Measurements from ENCODE around the gene KCNQ1. TPM values are rescaled to one million over a fixed set of nuclear protein-coding genes. Genes with fewer than 3 reads are reported as not detected.
A peak's percentile ranks its signal among the peaks of the same experiment; 100 is the strongest.

Gene KCNQ1
- total RNA-seq, 2 donors from 2014 or later, result 33.5 to 39.7 TPM

DNA sequence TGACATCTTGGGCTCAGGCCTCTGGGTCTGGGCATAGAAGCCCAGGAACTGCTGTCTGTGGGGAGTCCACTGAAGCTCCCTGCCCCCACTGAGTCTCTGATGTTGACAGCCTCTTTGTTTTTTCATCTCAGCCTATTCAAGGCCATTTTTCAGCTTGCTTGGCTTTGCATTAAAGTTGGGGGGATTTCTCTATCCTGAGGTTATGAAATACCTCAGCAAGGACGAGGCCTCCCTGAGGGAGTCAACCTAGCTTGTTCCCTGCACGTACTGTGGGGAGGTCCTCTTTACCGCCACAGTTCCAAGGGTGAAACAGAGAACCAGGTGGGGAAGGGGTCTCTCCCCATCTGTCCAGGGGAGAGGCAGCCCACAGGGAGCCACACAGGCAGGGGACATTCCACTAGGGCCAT is 246.6 kb downstream of the KCNQ1 start:
- intact Hi-C loops (cut with DNase I), result no loop called here
- ATAC-seq, result no peak
- DNase-seq, result no peak

DNA sequence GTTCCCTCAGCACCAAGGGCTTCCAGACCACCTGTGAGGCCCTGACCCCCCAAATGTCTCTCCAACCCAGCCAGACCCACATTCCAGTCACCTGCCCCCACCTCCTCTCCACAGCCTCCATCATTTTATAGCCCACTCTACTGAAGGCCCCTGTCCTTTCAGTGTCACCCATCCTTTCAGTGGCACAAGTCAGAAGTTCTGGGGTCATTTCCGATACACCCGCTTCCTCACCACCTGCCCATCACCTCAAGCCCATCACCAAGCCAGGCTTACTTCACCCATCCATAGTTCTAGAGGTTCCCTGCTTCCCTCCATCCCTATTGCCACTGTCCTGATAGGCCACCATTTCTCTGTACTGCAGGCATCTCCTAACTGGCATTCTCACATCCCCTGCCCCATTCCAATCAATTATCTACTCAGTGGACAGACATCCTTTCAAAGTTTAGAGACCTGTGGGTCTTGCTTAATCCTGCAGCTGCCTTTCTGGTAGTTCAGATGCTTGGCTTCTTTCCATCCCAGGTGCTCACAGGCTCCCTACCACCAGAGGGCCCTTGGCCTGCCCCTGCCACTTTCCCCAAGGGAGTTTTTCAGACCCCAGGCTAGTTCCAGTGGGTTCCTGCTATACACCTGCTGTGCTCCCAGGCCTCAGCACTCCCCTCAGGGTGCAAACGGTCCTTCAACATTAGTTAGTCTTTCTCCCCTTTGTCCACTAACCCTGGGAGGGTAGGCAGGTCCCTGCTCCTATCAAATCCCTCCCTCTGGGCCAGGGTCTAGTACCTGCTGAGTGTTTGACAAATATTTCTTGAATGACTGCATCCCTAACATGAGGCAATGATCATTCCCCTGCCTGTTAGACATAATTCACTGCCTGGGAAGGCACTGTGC is 247.4 kb downstream of the KCNQ1 start:
- intact Hi-C loops (cut with DNase I), result no loop called here

DNA sequence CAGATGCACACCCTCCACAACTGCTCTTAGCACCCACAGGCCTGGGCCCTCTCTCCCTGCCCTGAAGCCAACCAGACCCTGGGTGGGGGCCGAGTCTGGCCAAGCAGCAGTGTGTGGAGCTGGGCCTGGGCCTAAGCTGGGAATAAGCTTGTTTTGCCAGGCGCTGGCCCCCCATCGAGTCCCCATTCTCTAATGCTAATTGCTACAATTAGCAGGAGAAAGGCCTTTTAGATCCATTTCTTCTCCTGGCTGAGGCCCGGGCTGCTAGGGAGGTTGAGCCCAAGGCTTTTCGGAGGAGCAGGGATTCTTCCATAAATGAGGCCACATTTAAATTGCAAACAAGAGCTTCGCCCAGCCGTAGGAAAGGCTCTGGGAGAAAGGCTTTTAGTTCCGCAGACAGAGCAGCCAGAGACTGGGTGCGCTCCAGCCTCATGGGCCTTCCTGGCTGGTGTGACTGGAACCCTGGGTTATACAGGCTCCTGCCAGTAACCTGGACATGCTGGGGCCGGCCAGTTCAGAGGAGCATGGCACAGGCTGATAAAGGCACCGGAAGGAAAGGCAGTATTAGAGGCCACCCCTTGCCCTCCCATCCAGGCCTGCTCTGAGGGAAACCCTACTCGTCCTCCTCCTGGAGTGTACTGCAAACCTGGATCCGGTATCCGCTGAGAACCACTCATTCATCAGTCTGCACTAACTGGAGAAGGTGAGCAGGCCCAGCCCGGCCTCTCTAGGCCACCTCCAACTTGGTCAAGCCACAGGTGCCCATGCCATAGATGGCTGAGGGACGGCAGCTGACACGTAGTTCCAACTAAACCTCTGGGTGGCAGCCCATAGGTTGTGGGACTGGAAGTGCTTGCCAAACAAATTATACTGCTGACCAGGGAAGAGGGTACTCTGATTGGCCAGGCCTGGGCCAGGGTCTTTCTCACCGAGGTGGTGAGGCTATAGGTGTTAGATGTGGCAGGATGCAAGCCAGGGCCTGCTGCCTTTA is 248.8 kb downstream of the KCNQ1 start:
- intact Hi-C loops (cut with DNase I), result no loop called here
- DNase-seq, result peak; percentile 14
- no peak for ATAC-seq

More for the DNA sequence above, 247.4 kb downstream of the KCNQ1 start:
- DNase-seq (no peak), ATAC-seq (no peak)

DNA sequence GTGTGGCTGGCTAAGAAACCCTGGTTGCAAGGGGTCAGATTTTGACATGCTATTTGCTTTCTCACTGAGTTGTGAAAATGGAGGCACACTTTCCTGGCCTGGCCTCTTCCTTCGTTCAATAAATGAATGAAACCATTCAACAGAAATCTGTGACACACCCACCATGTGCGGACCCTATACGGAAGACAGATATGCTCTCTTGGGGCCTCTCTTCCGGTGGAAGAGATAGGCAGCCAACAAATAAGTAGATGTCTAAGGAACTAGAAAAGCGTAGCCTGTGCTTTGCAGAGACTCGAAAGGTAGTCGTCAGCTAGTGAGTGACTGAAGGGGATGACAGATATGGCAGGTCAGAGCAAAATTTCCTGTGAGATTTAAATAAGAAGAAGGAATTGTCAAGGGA is 249.7 kb downstream of the KCNQ1 start:
- ATAC-seq (no peak), DNase-seq (no peak)
- intact Hi-C loops (cut with DNase I), result no loop called here

DNA sequence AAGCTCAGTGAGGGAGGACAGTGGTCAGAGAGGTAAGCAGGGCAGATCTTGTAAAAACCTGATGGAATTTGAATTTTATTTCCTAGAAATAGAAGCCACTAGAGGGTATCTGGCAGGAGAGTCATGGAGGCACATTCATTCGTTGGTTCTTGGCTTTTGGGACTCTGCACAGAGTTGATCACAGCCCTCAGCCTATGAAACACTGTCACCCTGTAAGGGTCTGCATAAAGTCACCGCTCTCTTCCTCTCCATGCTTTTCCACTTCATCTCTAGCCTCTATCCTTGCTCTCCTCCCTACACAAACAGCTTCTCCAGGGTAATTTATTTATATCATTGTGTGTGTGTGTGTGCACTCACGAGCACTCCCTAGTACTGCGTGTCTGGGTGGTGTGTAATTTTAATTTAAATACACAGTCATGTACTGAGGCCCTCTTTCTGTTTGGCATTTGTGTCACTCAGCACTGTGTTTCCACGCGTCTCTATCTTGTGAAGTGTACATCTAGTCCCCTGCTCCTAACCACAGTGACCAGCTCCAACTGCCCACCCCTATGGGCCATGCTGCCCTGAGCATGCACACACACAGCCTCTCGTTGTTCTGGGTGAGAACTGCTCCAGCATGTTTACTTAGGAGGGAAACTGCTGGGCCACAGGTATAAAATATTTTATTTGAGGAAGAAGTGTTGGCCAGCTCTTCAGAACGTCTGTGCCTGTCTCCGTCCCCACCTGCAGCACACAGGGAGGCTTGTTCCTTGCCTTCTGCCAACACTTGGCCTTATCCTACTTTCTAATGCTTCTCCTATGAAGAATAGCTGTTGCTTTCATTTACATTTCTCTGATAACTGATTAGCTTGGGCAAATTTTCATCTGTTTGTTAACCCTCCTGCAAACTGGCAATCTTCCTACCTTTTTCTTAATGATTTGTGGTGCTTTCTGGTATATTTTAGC is 250.5 kb downstream of the KCNQ1 start:
- ATAC-seq (no peak), DNase-seq (peak; percentile 7)
- intact Hi-C loops (cut with DNase I), result no loop called here

DNA sequence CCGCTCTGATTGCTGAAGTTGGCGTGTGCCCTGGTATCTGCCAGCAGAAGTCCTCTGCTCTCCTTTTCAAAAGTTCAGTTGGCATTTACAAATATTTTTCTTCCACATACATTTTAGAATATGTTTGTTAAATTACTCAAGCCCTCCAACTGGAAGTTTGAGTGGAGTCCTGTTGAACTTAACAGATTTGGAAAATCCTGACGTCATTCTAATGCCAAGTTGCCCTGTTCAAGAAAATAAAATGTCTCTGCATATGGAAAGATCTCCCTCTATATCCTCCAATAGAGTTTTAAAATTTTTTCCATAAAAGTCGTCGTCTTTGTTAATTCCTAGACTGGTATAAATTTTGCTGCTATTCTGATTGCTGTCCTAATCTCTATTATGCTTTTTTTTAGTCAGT is 251.6 kb downstream of the KCNQ1 start:
- intact Hi-C loops (cut with DNase I), result loop anchor here in 1 of 2 donors (2.0 kb wide), 1 partner anchor 188 kb away; the partner anchor contains the start of gene CDKN1C
- DNase-seq (no peak), ATAC-seq (no peak)

DNA sequence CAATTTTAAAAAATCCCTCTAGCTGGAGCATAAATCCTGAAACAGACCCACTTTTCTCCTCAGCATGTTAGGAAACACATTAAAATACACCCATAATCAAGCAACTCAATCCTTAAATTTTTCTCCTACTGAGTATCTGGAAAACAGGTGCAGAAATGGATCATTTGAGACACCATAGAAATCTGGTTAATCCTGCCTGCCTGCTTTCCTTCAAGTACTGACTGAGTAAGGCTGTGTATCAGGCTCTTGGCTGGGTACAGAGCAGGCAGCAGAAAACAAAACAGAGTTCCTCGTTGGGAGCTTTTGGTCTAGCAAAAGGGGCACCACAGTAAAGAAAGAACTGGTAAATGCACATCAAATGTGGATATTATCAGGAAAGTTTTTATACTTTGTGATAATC is 253.1 kb downstream of the KCNQ1 start:
- DNase-seq (peak; percentile 3), ATAC-seq (no peak)
- intact Hi-C loops (cut with DNase I), result loop anchor here in 1 of 2 donors (2.0 kb wide), 1 partner anchor 187 kb away; the partner anchor contains the start of gene CDKN1C

DNA sequence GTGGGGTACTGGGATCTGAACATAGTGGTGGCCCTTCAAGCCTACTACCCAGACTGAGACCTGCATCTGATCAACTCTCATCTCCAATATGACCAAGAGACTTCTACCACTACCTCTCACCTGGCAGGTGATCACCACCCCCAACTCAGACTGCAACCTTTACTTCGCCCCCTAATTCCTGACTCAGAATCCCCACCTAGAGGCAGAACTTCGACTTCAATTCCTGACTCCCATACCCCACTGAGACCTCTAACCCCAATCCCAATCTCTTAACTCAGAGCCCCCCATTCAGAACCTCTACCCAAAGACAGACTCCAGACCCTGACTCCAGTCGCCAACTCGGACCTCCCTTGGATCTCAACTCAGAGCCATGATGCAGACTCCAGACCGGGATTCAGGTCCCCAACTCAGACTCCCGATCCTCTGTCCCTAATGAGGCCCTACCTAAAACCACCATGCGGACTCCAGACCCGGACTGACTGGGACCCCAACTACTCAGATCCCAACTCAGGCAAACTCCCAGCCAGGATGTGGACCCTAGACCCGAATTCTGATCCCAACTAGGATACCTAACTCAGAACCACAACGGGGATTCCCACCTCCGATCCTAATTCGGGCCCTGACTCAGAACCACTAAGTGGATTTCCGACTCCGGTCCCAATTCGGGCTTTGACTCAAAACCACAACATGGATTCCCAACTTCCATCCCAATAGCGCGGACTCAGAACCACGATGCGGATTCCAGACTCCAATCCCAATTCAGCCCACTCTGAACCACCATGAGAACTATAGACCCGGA is 253.8 kb downstream of the KCNQ1 start:
- ATAC-seq, result no peak
- peak; percentile 16 for DNase-seq
- intact Hi-C loops (cut with DNase I), result no loop called here

DNA sequence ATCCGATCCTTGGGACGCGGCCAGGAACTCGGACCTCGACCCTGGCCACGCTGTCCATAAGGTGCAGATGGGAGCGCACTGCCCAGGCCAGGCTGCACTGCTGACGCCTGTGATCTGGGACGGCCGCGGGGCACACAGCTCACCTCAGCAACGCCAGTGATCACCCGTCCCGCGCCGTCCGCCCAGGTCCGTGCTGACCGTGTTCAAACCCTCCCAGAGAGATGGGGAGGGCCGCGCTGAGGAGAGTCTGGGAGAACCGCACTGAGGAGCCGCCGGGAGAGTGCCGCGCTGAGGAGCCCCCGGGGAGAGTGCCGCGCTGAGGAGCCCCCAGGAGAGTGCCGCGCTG is 254.3 kb downstream of the KCNQ1 start:
- ATAC-seq (peak; percentile 11 to 32), DNase-seq (peak; percentile 29)
- intact Hi-C loops (cut with DNase I), result no loop called here

DNA sequence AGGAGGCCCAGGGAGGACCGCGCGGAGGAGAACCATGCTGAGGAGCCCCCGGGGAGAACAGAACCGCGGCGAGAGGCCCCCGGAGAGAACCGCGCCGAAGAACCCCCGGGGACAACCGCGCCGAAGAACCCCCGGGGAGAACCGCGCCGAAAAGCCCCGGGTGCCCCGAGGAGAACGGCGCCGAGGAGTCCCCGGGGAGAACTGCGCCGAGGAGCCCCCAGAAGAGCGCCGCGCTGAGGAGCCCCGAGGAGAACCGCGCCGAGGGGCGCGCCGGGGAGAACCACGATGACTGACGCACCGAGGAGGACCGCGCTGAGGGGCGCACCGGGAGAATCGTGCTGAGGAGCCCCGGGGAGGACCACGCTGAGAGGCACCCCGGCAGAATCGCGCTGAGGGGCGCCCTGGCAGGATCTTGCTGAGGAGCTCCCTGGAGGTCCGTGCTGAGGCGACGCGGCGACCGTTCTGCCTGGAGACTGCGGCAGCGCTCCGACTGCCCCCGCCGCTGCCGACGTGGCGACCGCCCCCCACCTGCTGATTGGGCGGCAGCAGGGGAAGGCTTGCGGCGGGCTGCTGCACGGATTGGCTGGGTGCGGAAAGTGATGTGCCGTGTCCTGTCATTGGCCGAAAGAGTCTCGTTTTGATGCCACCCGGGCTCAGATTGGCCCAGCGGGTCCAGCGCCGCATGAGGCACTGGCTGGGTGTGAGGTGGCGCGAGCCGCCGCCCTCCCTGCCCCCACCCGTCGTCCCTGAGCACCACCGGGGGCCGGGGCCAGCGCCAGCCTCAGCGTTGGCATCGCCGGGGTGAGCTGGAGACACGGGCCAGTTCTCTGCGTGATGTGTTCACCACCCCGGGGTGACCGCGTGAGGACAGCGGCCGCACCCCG is 255.0 kb downstream of the KCNQ1 start, which contains the start of gene KCNQ1OT1:
Gene KCNQ1OT1 (minus strand): TSS at position 464 of the 884 bp plus-strand sequence.
- DNase-seq (peak; percentile 92), ATAC-seq (peak; percentile 96)
- intact Hi-C loops (cut with DNase I), result no loop called here

DNA sequence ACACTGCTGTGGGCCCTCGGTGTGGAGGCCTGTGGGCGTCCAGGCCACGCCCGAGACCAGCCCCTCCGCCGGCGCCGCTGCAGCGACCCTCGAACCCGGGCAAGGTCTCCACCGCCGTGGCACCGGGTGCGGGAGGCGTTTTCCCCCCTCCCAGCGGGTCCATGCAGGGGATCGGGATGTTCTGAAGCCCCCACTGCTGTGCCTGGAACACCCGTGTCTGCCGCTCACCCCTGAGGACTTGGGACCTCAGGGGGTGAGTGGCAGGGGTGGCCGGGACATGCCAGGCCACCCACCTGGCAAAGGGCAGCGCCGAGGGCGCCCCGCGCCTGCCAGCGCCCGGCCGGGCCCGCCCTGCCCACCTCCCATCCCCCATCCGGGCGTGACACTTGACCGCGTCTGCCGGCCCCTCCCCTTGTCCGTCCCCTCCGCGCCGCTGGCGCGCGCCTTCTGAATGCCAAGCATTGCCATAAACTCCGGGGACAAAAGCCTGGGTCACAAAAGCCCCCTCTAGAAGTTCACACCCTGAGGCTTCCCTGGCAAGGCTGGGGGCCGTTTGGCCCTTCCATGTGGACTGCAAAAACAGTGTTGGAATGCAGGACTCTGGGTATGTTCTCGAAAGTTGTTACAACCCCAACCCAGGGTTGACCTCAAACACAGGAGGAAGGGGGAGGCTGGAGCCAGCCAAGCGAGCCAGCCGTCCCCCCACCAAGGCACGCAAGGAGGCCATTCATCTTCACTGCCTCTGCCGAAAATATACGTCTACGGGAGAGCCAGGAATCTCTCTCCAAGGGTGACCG is 255.8 kb downstream of the KCNQ1 start:
- DNase-seq (peak; percentile 82), ATAC-seq (peak; percentile 66 to 74)
- intact Hi-C loops (cut with DNase I), result no loop called here

DNA sequence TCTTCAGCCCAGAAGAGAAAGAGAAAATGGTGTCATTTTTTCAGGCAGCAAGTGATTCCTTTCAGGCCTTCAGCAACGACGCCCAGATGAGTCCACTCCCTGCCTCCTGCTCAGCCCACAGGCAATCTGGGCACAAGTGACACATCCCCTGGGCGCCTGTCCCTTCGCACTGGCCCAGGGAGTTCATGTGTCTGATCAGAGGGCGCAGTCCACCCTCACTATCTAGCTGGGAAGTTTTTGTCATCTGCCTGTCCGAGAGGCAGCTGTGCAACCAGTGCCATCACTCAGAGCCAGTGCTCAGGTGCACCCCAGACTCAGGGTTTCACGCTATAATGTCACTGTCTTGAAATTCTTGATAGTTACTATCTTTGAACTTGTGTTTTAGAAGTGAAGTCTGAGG is 256.4 kb downstream of the KCNQ1 start:
- no peak for ATAC-seq
- DNase-seq, result peak; percentile 18
- intact Hi-C loops (cut with DNase I), result no loop called here

DNA sequence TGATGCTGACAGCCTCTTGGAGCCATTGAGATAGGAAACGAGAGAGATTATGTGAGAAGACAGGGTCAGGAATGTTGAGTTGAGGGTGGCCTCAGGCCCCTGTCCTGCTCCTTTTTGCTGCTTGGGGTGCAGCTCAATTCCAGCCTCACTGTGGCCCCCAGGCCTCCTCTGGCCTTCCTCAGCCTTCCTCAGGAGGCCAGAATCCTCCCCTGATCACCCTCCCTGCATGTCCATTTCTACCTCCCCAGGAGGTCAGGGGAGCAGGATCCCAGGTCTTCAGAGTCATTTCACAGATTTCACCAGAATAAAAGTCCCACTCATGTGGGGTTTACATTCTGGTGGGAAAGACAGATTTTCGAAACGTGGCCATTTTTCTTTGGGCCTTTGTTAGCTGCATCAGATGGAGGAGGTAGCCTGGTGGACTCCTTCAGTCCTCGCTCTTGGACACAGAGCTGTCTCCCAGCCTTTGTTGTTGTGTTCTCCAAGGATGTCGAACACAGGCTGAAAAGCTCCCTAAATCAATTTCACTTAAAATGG is 257.2 kb downstream of the KCNQ1 start:
- DNase-seq (no peak), ATAC-seq (no peak)
- intact Hi-C loops (cut with DNase I), result no loop called here

DNA sequence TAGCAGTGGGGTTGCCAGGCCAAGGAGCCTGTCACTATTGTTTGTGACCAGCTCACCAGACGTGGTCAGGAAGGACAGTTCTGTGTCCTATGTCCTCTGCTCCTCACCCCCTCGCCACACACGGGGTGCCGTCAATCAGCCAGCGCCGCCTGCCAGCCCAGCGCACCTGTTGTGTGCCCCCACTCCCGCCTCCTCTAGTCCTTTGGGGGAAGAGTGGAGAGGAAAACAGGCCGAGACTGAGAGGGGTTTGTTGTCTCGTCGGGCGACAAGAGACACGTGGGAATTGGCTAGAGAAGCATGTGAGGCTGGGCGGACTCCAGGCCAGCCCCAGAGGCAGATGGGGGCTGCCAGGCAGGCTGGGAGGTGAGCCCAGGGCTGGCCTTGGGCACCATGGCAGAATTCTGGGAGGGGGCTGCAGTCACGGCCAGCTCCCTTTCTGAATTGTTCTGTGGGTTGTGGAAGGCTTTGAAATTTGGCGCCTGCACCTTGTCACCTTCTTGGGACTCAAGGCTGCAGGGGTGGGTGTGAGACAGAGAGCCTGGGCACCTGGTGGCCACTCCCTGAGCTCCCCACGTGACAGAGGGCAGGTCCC is 258.1 kb downstream of the KCNQ1 start:
- DNase-seq (peak; percentile 8), ATAC-seq (no peak)

DNA sequence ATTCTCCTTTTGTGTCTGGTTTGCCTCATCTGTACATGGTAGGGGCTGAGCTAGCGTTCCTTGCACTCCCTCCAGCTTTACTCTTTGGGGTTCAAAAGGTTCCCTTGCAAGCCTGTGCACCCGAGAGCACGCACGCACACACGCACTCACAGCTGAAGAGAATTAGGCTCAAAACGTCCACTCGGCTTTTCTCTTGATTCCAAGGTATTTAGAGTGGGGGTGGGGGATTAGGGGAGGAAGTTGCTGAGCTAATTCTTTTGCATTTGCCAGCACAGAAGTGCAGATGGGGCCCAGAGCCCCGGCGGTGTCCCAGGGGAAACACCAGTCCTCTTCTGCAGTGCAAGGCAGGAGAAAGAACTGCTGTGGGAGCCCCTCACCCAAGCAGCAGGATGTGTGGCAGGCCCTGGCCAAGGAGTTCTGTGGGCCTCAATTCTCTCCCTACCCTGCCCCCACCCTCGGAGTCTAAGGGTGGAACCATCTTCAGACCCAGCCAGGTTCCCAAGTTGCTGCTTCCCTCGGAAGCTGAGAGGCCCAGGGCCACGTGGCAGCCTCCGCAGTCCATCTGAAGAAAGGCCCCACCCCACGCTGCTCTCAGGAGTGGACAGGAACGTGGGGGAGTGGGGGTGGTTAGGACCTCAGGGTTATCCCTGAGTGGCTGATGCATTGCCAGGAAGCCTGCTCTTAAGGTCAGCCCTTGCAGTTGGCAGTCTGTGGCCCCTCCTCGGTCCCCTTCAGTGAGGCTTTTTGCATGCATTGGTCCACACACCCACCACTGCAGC is 258.7 kb downstream of the KCNQ1 start:
- ATAC-seq (no peak), DNase-seq (peak; percentile 14)
- intact Hi-C loops (cut with DNase I), result no loop called here

More for the DNA sequence above, 258.1 kb downstream of the KCNQ1 start:
- intact Hi-C loops (cut with DNase I), result no loop called here
